B cell (primary cell): ENCODE data around the gene ELAPOR1. TPM values are rescaled to one million over a fixed set of nuclear protein-coding genes. Genes with fewer than 3 reads are reported as not detected.

Experiments used
- ATAC-seq: fragments of 200-7000 bp; cut with Tn5 transposase; one replicate; pipeline ENCODE4 v1.10.0; 2021; ENCODE audit warnings: low read depth, mild to moderate bottlenecking, moderate number of reproducible peaks, moderate library complexity
- CTCF ChIA-PET: fragments of 350-600 bp; sonication (Branson Sonifier 250); formaldehyde crosslinking; loops from one replicate; lab custom pipeline; 2021; ENCODE audit warnings: antibody characterized with exemption, inconsistent platforms; lab: Charles Lee
- POLR2A ChIA-PET: fragments of 350-600 bp; sonication (Branson Sonifier 250); formaldehyde crosslinking; loops from one replicate; lab custom pipeline; 2021; ENCODE audit warnings: antibody characterized with exemption; lab: Charles Lee
- DNase-seq: peaks from one replicate; pipeline ENCODE4 v3.0.0; 2013
- H2AFZ ChIP-seq: 2 replicates; pipeline ENCODE4 v1.6.1; 2012; ENCODE audit warnings: mild to moderate bottlenecking, low read depth, low read length; ENCODE audit not compliant: insufficient read depth, poor library complexity, severe bottlenecking
- H3K27ac ChIP-seq, 2 donors: 1 replicate in 1 of 2; 2 replicates in 1 of 2; pipeline ENCODE4 v1.5.1; 2012 to 2013; ENCODE audit warnings: low read length in 2 of 2, mild to moderate bottlenecking in 2 of 2, moderate library complexity in 1 of 2
- H3K27me3 ChIP-seq, 4 experiments: fragments of 200-600 bp in 1 of 4; sonication (generic) in 1 of 4; replicated peaks in 1 of 4; 1 replicate in 2 of 4; 2 replicates in 2 of 4; pipeline versions ENCODE4 v1.6.1 to v1.7.0; 2013 to 2016; ENCODE audit warnings: low read length in 3 of 4, mild to moderate bottlenecking in 2 of 4, mixed read lengths in 1 of 4, moderate library complexity in 1 of 4; ENCODE audit not compliant: insufficient read depth in 4 of 4, control insufficient read depth in 3 of 4; ENCODE audit errors: control extremely low read depth in 1 of 4
- H3K36me3 ChIP-seq, 2 experiments: replicated peaks in 1 of 2; 1 replicate in 1 of 2; 2 replicates in 1 of 2; pipeline versions ENCODE4 v1.6.1 to v1.7.1; 2013; ENCODE audit warnings: low read length in 1 of 2; ENCODE audit not compliant: insufficient read depth in 2 of 2, control insufficient read depth in 1 of 2; ENCODE audit errors: control extremely low read depth in 1 of 2, extremely low read depth in 1 of 2
- H3K4me1 ChIP-seq, 2 donors: fragments of 200-600 bp in 1 of 2; sonication (generic) in 1 of 2; 1 replicate in 1 of 2; 2 replicates in 1 of 2; pipeline versions ENCODE4 v1.5.1 to v1.6.1; 2013 to 2017; ENCODE audit warnings: low read length in 2 of 2; ENCODE audit not compliant: control insufficient read depth in 2 of 2, insufficient read depth in 2 of 2
- H3K4me2 ChIP-seq: replicated peaks from 2 replicates; pipeline ENCODE3; 2012; ENCODE audit warnings: mild to moderate bottlenecking, low read depth, low read length; ENCODE audit not compliant: poor library complexity, severe bottlenecking
- H3K4me3 ChIP-seq, 5 experiments: fragments of 200-600 bp in 1 of 5; sonication (generic) in 1 of 5; 1 replicate in 3 of 5; 2 replicates in 2 of 5; pipeline versions ENCODE4 v1.5.1 to v1.7.0; 2011 to 2016; ENCODE audit warnings: low read length in 4 of 5, mild to moderate bottlenecking in 4 of 5, low read depth in 2 of 5, control low read depth in 1 of 5, moderate library complexity in 1 of 5; ENCODE audit not compliant: insufficient read depth in 1 of 5; ENCODE audit errors: control extremely low read depth in 1 of 5, extremely low read depth in 1 of 5
- H3K79me2 ChIP-seq: fragments of 200-600 bp; sonication (generic); one replicate; pipeline ENCODE4 v1.6.0; 2016; ENCODE audit warnings: low read length; ENCODE audit not compliant: control insufficient read depth, insufficient read depth
- H3K9ac ChIP-seq: fragments of 200-600 bp; sonication (generic); 2 replicates; pipeline ENCODE4 v1.6.1; 2017; ENCODE audit warnings: mild to moderate bottlenecking, low read length, moderate library complexity
- H3K9me3 ChIP-seq, 3 donors: one replicate each; pipeline versions ENCODE4 v1.6.1 to v1.7.1; 2013; ENCODE audit warnings: low read length in 2 of 3; ENCODE audit not compliant: control insufficient read depth in 2 of 3, insufficient read depth in 1 of 3; ENCODE audit errors: control extremely low read depth in 1 of 3
- H4K20me1 ChIP-seq: 2 replicates; pipeline ENCODE4 v1.6.0; 2012; ENCODE audit warnings: mild to moderate bottlenecking, low read length; ENCODE audit not compliant: insufficient read depth, control insufficient read depth, poor library complexity, severe bottlenecking
- H3K27ac Mint-ChIP-seq: one replicate; pipeline ENCODE4 v1.8.0; 2021; ENCODE audit warnings: mixed read lengths
- H3K27me3 Mint-ChIP-seq: one replicate; pipeline ENCODE4 v1.8.0; 2021; ENCODE audit warnings: mixed read lengths
- H3K4me1 Mint-ChIP-seq: one replicate; pipeline ENCODE4 v1.8.0; 2021; ENCODE audit warnings: mixed read lengths
- H3K4me3 Mint-ChIP-seq: one replicate; pipeline ENCODE4 v1.8.0; 2021; ENCODE audit warnings: mixed read lengths
- H3K9me3 Mint-ChIP-seq: one replicate; pipeline ENCODE4 v1.8.0; 2022; ENCODE audit warnings: mixed read lengths; ENCODE audit not compliant: insufficient read depth
- CTCF ChIP-seq: fragments of 200-600 bp; IDR thresholded peaks from one replicate; pipeline ENCODE4 v1.8.0; 2022; ENCODE audit warnings: antibody characterized with exemption, mild to moderate bottlenecking
- EZH2 ChIP-seq: IDR thresholded peaks from 2 replicates; pipeline ENCODE4 v1.6.1; 2012; ENCODE audit warnings: borderline replicate concordance, low read depth, mild to moderate bottlenecking, moderate library complexity, low read length; ENCODE audit not compliant: insufficient read depth, poor library complexity, severe bottlenecking
- WGBS: methylation state at CpG from one replicate; pipeline ENCODE4 v1.1.5; 2013; ENCODE audit warnings: missing lambda C conversion rate; ENCODE audit not compliant: insufficient coverage; 5-methylcytosine and 5-hydroxymethylcytosine counted together
- intact Hi-C: fragments of 100-400 bp; cut with micrococcal nuclease; formaldehyde crosslinking; loops from one replicate; pipeline ENCODE4 v1.10.0; 2022
- polyA plus RNA-seq: library from polyadenylated mRNA; depleted of rRNA; stranded (reverse); fragments of >200 nt; gene quantifications from 2 replicates; pipeline ENCODE4 v1.2.3, GENCODE V29; 2012
- total RNA-seq, 2 donors: library from RNA; stranded (reverse); fragments of 120-200 nt in 1 of 2; gene quantifications; 1 replicate in 1 of 2; 2 replicates in 1 of 2; pipeline versions ENCODE4 v1.2.3 to v1.2.4, GENCODE V29; 2013 to 2022

ELAPOR1 gene
- total and polyA plus RNA-seq, 2 donors (not counting 1 experiment from before 2014, with no cell fraction given) = 2.2 to 2.3 TPM

- no peak overlapping the region for H3K27ac ChIP-seq
- WGBS = 100% methylated on average over 1 of the region's 3 CpGs
- no peak overlapping the region for H3K4me3 ChIP-seq
- ChIA-PET CTCF (interaction anchor here (0.6 kb wide), 1 partner anchor 261 kb away, joined by 3 read pairs; no protein-coding TSS in a partner anchor), POLR2A (no interaction called here)
- TF ChIP-seq CTCF (no peak), EZH2 (no peak)
- no peak for ATAC-seq
- H3K27me3 Mint-ChIP-seq = peaks cover 9% of the 10 kb centered on the region
- intact Hi-C loops = no loop called here
- no peaks in the 10 kb centered on the region for H3K9me3 ChIP-seq
- H3K79me2 ChIP-seq = no peaks in the 10 kb centered on the region
- H3K4me1 Mint-ChIP-seq = peaks cover 15% of the 10 kb centered on the region
- H3K36me3 ChIP-seq = no peaks in the 10 kb centered on the region
- no peaks in the 10 kb centered on the region for H4K20me1 ChIP-seq
- H3K4me3 Mint-ChIP-seq = no peak overlapping the region
- no peak overlapping the region for H3K27ac Mint-ChIP-seq
- no peak for DNase-seq
- no peak overlapping the region for H3K9ac ChIP-seq
- H3K9me3 Mint-ChIP-seq = no peaks in the 10 kb centered on the region
- H3K27me3 ChIP-seq = no peaks in the 10 kb centered on the region
- no peak overlapping the region for H2AFZ ChIP-seq
- peaks cover 12% of the 10 kb centered on the region in 2 donors for H3K4me1 ChIP-seq
- no peak overlapping the region for H3K4me2 ChIP-seq
These were observed 24.0 kb downstream of the ELAPOR1 start for GRCh38 chr1:109137958-109138357.

GRCh38 chr1:109138358-109138757 lies 24.4 kb downstream of the ELAPOR1 start:
- Histone ChIP-seq H2AFZ (no peak overlapping the region), H3K4me2 (no peak overlapping the region), H4K20me1 (no peaks in the 10 kb centered on the region), H3K36me3 (no peaks in the 10 kb centered on the region), H3K27ac (no peak overlapping the region), H3K27me3 (no peaks in the 10 kb centered on the region), H3K79me2 (no peaks in the 10 kb centered on the region), H3K9me3 (no peaks in the 10 kb centered on the region), H3K9ac (no peak overlapping the region), H3K4me3 (no peak overlapping the region), H3K4me1 (peaks cover 12% of the 10 kb centered on the region in 2 donors)
- no peaks in the 10 kb centered on the region for H3K9me3 Mint-ChIP-seq
- peaks cover 15% of the 10 kb centered on the region for H3K4me1 Mint-ChIP-seq
- no peak overlapping the region for H3K4me3 Mint-ChIP-seq
- TF ChIP-seq CTCF (no peak), EZH2 (no peak)
- intact Hi-C loops = no loop called here
- CTCF ChIA-PET = interaction anchor here (0.6 kb wide), 1 partner anchor 261 kb away, joined by 3 read pairs; no protein-coding TSS in a partner anchor
- WGBS = 93% methylated on average over 3 of the region's 3 CpGs
- no peak for DNase-seq
- H3K27me3 Mint-ChIP-seq = peaks cover 9% of the 10 kb centered on the region
- no peak overlapping the region for H3K27ac Mint-ChIP-seq
- POLR2A ChIA-PET = no interaction called here
- no peak for ATAC-seq
